IMR-90 (cell line): Measurements from ENCODE around the gene OR6J1.

Experiments used
- BHLHE40 ChIP-seq: fragments of 150-350 bp; IDR thresholded peaks from 2 replicates; pipeline ENCODE4 v1.6.1; 2016; ENCODE audit warnings: mild to moderate bottlenecking, low read depth, low read length
- CHD1 ChIP-seq: IDR thresholded peaks from 2 replicates; pipeline ENCODE4 v1.6.1; 2012; ENCODE audit warnings: low read depth, low read length, improper control_type of control experiment
- CTCF ChIP-seq: conservative IDR thresholded peaks from 2 replicates; pipeline ENCODE4 v1.5.1; 2012; ENCODE audit warnings: mild to moderate bottlenecking, low read depth, low read length, improper control_type of control experiment
- ELK1 ChIP-seq: fragments of 150-350 bp; IDR thresholded peaks from 2 replicates; pipeline ENCODE4 v1.6.1; 2016; ENCODE audit warnings: low read depth, mild to moderate bottlenecking, low read length, moderate library complexity, borderline replicate concordance
- FOS ChIP-seq: fragments of 150-350 bp; IDR thresholded peaks from 2 replicates; pipeline ENCODE4 v1.6.1; 2016; ENCODE audit warnings: low read depth, low read length
- MAFK ChIP-seq: IDR thresholded peaks from 2 replicates; pipeline ENCODE4 v1.6.1; 2012; ENCODE audit warnings: low read depth, low read length, improper control_type of control experiment
- POLR2A ChIP-seq: IDR thresholded peaks from 2 replicates; pipeline ENCODE4 v1.6.1; 2012; ENCODE audit warnings: mild to moderate bottlenecking, low read depth, low read length
- RAD21 ChIP-seq: IDR thresholded peaks from 2 replicates; pipeline ENCODE4 v1.6.1; 2012; ENCODE audit warnings: low read length, improper control_type of control experiment
- SMC3 ChIP-seq: fragments of 150-350 bp; IDR thresholded peaks from 2 replicates; pipeline ENCODE4 v1.6.1; 2016; ENCODE audit warnings: low read depth, mild to moderate bottlenecking, antibody characterized with exemption, low read length, moderate library complexity

GRCh38 chr14:22598896-22599244 is 45.3 kb downstream of the OR6J1 start:
- peak; percentile 33; the same call in 1 of the 2 replicates for TF ChIP-seq CTCF
- no peak for TF ChIP-seq CHD1
- TF ChIP-seq POLR2A, result no peak
- TF ChIP-seq RAD21, result no peak; the same call in 1 of the 2 replicates
- no peak for TF ChIP-seq BHLHE40
- peak; percentile 54; the same call in 1 of the 2 replicates for TF ChIP-seq FOS
- no peak for TF ChIP-seq SMC3
- TF ChIP-seq ELK1, result no peak
- no peak for TF ChIP-seq MAFK
